H1 (cell line): ENCODE results near the gene CST8. TPM values are rescaled to one million over a fixed set of nuclear protein-coding genes. Genes with fewer than 3 reads are reported as not detected.

Source experiments
- CTCF ChIA-PET: fragments of 300-600 bp; sonication (Branson Sonifier 250); formaldehyde crosslinking; loops from one replicate; lab custom pipeline; 2021; ENCODE audit not compliant: partially characterized antibody; lab: Charles Lee
- POLR2A ChIA-PET: fragments of 300-600 bp; sonication (Branson Sonifier 250); formaldehyde crosslinking; loops from one replicate; lab custom pipeline; 2021; ENCODE audit warnings: inconsistent platforms; ENCODE audit not compliant: partially characterized antibody; lab: Charles Lee
- DNase-seq, 2 experiments: peaks; one replicate each; pipeline versions ENCODE4 v3.0.0 to v3.0.0-alpha.2; 2010 to 2022; ENCODE audit warnings: low spot score in 2 of 2, low read depth in 1 of 2, mixed read lengths in 1 of 2
- FAIRE-seq: peaks from 2 replicates; lab custom pipeline; 2011; peaks lifted over from hg19 to GRCh38; lab: Jason Lieb, UNC
- H2AFZ ChIP-seq: 2 replicates; pipeline ENCODE4 v1.8.1; 2012; ENCODE audit warnings: low read length, inconsistent platforms
- H2AK5ac ChIP-seq: 2 replicates; pipeline ENCODE4 v1.6.1; 2013; ENCODE audit warnings: low read depth, low read length
- H2BK120ac ChIP-seq: replicated peaks from 2 replicates; pipeline ENCODE3; 2013; ENCODE audit warnings: low read depth, low read length, inconsistent platforms
- H2BK12ac ChIP-seq: 2 replicates; pipeline ENCODE4 v1.6.1; 2013; ENCODE audit warnings: low read depth, low read length
- H2BK15ac ChIP-seq: 2 replicates; pipeline ENCODE4 v1.6.1; 2013; ENCODE audit warnings: low read length
- H2BK20ac ChIP-seq: 2 replicates; pipeline ENCODE4 v1.6.1; 2013; ENCODE audit warnings: low read length
- H2BK5ac ChIP-seq: 2 replicates; pipeline ENCODE4 v1.6.1; 2013; ENCODE audit warnings: low read depth, low read length
- H3K14ac ChIP-seq: 2 replicates; pipeline ENCODE4 v1.6.1; 2013; ENCODE audit warnings: inconsistent platforms; ENCODE audit not compliant: insufficient read length
- H3K18ac ChIP-seq: 2 replicates; pipeline ENCODE4 v1.6.1; 2013; ENCODE audit warnings: low read length; ENCODE audit errors: extremely low read depth
- H3K23ac ChIP-seq: 2 replicates; pipeline ENCODE4 v1.6.1; 2013; ENCODE audit warnings: inconsistent platforms; ENCODE audit not compliant: insufficient read length
- H3K23me2 ChIP-seq: 2 replicates; pipeline ENCODE4 v1.6.1; 2013; ENCODE audit warnings: low read depth, low read length
- H3K27ac ChIP-seq: 2 replicates; pipeline ENCODE4 v1.6.1; 2011; ENCODE audit warnings: low read depth, low read length, inconsistent platforms
- H3K27me3 ChIP-seq, 4 experiments: replicated peaks in 1 of 4; 1 replicate in 1 of 4; 2 replicates in 3 of 4; pipeline versions ENCODE4 v1.6.1 to v1.8.1; 2011 to 2013; ENCODE audit warnings: low read length in 3 of 4, mild to moderate bottlenecking in 3 of 4, inconsistent platforms in 2 of 4, mixed read lengths in 2 of 4, moderate library complexity in 1 of 4; ENCODE audit not compliant: control insufficient read depth in 3 of 4, insufficient read depth in 3 of 4; ENCODE audit errors: extremely low read depth in 1 of 4
- H3K36me3 ChIP-seq, 4 experiments: 2 replicates each; pipeline versions ENCODE4 v1.6.1 to v1.8.1; 2011 to 2013; ENCODE audit warnings: mild to moderate bottlenecking in 4 of 4, low read length in 3 of 4, moderate library complexity in 2 of 4, control low read depth in 1 of 4, inconsistent platforms in 1 of 4; ENCODE audit not compliant: insufficient read depth in 4 of 4, control insufficient read depth in 2 of 4
- H3K4ac ChIP-seq: replicated peaks from 2 replicates; pipeline ENCODE3; 2013; ENCODE audit warnings: low read length, low read depth, mixed read lengths, inconsistent platforms; ENCODE audit not compliant: insufficient read length
- H3K4me1 ChIP-seq, 4 experiments: replicated peaks in 1 of 4; 1 replicate in 1 of 4; 2 replicates in 3 of 4; pipeline versions ENCODE4 v1.6.1 to v1.8.1; 2011 to 2013; ENCODE audit warnings: low read length in 3 of 4, inconsistent platforms in 2 of 4, mixed read lengths in 1 of 4; ENCODE audit not compliant: insufficient read depth in 4 of 4, control insufficient read depth in 3 of 4
- H3K4me2 ChIP-seq, 2 experiments: 2 replicates each; pipeline versions ENCODE4 v1.6.1 to v1.8.1; 2011 to 2013; ENCODE audit warnings: low read depth in 2 of 2, low read length in 2 of 2, control low read depth in 1 of 2, inconsistent platforms in 1 of 2, mild to moderate bottlenecking in 1 of 2; ENCODE audit not compliant: insufficient read depth in 1 of 2
- H3K4me3 ChIP-seq, 4 experiments: fragments of 200-600, 300-600 bp in 1 of 4; sonication (generic), shearing (Covaris generic), sonication (Bioruptor Twin) in 1 of 4; 2 replicates each; pipeline versions ENCODE4 v1.5.1 to v1.8.1; 2011 to 2016; ENCODE audit warnings: low read length in 4 of 4, low read depth in 3 of 4, control low read depth in 2 of 4, inconsistent platforms in 2 of 4, mild to moderate bottlenecking in 2 of 4, mixed read lengths in 1 of 4, moderate library complexity in 1 of 4; ENCODE audit not compliant: insufficient read depth in 2 of 4; ENCODE audit errors: extremely low read depth in 1 of 4
- H3K56ac ChIP-seq: replicated peaks from 2 replicates; pipeline ENCODE3; 2013; ENCODE audit warnings: low read depth, mild to moderate bottlenecking, mixed read lengths, low read length, inconsistent platforms; ENCODE audit not compliant: insufficient read length
- H3K79me1 ChIP-seq: 2 replicates; pipeline ENCODE4 v1.6.1; 2013; ENCODE audit warnings: low read depth, low read length, control low read depth
- H3K79me2 ChIP-seq, 2 experiments: 2 replicates each; pipeline versions ENCODE4 v1.6.1 to v1.8.1; 2012 to 2013; ENCODE audit warnings: low read length in 2 of 2, mild to moderate bottlenecking in 2 of 2, inconsistent platforms in 1 of 2; ENCODE audit not compliant: insufficient read depth in 2 of 2, control insufficient read depth in 1 of 2
- H3K9ac ChIP-seq, 4 experiments: replicated peaks in 1 of 4; 1 replicate in 1 of 4; 2 replicates in 3 of 4; pipeline versions ENCODE4 v1.6.1 to v1.8.1; 2011 to 2013; ENCODE audit warnings: low read depth in 3 of 4, low read length in 3 of 4, control low read depth in 2 of 4, mild to moderate bottlenecking in 2 of 4, moderate library complexity in 2 of 4, inconsistent platforms in 1 of 4; ENCODE audit errors: extremely low read depth in 1 of 4
- H3K9me3 ChIP-seq, 2 experiments: 2 replicates each; pipeline versions ENCODE4 v1.6.1 to v1.8.1; 2012 to 2013; ENCODE audit warnings: mild to moderate bottlenecking in 2 of 2, moderate library complexity in 2 of 2, control low read depth in 1 of 2, inconsistent platforms in 1 of 2, low read depth in 1 of 2, low read length in 1 of 2, mixed read lengths in 1 of 2; ENCODE audit not compliant: insufficient read depth in 2 of 2
- H4K20me1 ChIP-seq, 2 experiments: replicated peaks in 1 of 2; 2 replicates each; pipeline versions ENCODE3 to v1.8.1; 2011 to 2013; ENCODE audit warnings: inconsistent platforms in 2 of 2, low read length in 2 of 2, mild to moderate bottlenecking in 1 of 2; ENCODE audit not compliant: insufficient read depth in 2 of 2, control insufficient read depth in 1 of 2
- H4K5ac ChIP-seq: 2 replicates; pipeline ENCODE4 v1.6.1; 2013; ENCODE audit warnings: low read length, low read depth, mixed read lengths, inconsistent platforms; ENCODE audit not compliant: insufficient read length
- H4K8ac ChIP-seq: 2 replicates; pipeline ENCODE4 v1.8.0; 2013; ENCODE audit warnings: mild to moderate bottlenecking, moderate library complexity, low read length, inconsistent platforms; ENCODE audit not compliant: insufficient read depth; ENCODE audit errors: extremely low read depth
- H4K91ac ChIP-seq: replicated peaks from 2 replicates; pipeline ENCODE3; 2013; ENCODE audit warnings: low read length, mixed read lengths, inconsistent platforms; ENCODE audit not compliant: insufficient read length
- BACH1 ChIP-seq: IDR thresholded peaks from 2 replicates; pipeline ENCODE4 v1.6.1; 2012; ENCODE audit warnings: low read length, improper control_type of control experiment
- EGR1 ChIP-seq: IDR thresholded peaks from 2 replicates; pipeline ENCODE4 v1.6.1; 2011; ENCODE audit warnings: low read depth, low read length, borderline replicate concordance
- EP300 ChIP-seq, 2 experiments: IDR thresholded peaks; 1 replicate in 1 of 2; 2 replicates in 1 of 2; pipeline ENCODE4 v1.6.1; 2011 to 2012; ENCODE audit warnings: low read depth in 2 of 2, low read length in 2 of 2, mild to moderate bottlenecking in 2 of 2, borderline replicate concordance in 1 of 2, inconsistent platforms in 1 of 2, moderate library complexity in 1 of 2
- EZH2 ChIP-seq: fragments of 200-600 bp; sonication (generic); IDR thresholded peaks from 2 replicates; pipeline ENCODE4 v1.7.1; 2012; ENCODE audit warnings: low read depth, mild to moderate bottlenecking, moderate library complexity, low read length, inconsistent platforms; ENCODE audit not compliant: severe bottlenecking
- KDM1A ChIP-seq: fragments of 200-600, 300-600 bp; sonication (generic); IDR thresholded peaks from 2 replicates; pipeline ENCODE4 v1.7.1; 2016; ENCODE audit warnings: mild to moderate bottlenecking, low read length, borderline replicate concordance
- PHF8 ChIP-seq: fragments of 200-600 bp; sonication (generic); conservative IDR thresholded peaks from 2 replicates; pipeline ENCODE4 v1.7.1; 2012; ENCODE audit warnings: low read depth, mild to moderate bottlenecking, inconsistent platforms, low read length, moderate library complexity
- RFX5 ChIP-seq: IDR thresholded peaks from 2 replicates; pipeline ENCODE4 v1.6.1; 2011; ENCODE audit warnings: low read depth, low read length, improper control_type of control experiment, borderline replicate concordance
- SAP30 ChIP-seq: fragments of 300-600 bp; sonication (generic); IDR thresholded peaks from 2 replicates; pipeline ENCODE4 v1.7.1; 2012; ENCODE audit warnings: low read length, moderate library complexity, mild to moderate bottlenecking, inconsistent platforms; ENCODE audit not compliant: insufficient read depth, insufficient replicate concordance
- SIN3A ChIP-seq, 2 experiments: IDR thresholded peaks in 1 of 2; conservative IDR thresholded peaks in 1 of 2; 2 replicates each; pipeline ENCODE4 v1.6.1; 2011 to 2012; ENCODE audit warnings: low read length in 2 of 2, improper control_type of control experiment in 1 of 2, low read depth in 1 of 2, mild to moderate bottlenecking in 1 of 2
- SIX5 ChIP-seq: IDR thresholded peaks from 2 replicates; pipeline ENCODE4 v1.6.1; 2011; ENCODE audit warnings: mild to moderate bottlenecking, low read depth, low read length
- TAF1 ChIP-seq: IDR thresholded peaks from 2 replicates; pipeline ENCODE4 v1.6.1; 2011; ENCODE audit warnings: mild to moderate bottlenecking, low read depth, low read length
- TCF12 ChIP-seq: IDR thresholded peaks from 2 replicates; pipeline ENCODE4 v1.6.1; 2011; ENCODE audit warnings: low read depth, mild to moderate bottlenecking, low read length
- TEAD4 ChIP-seq: IDR thresholded peaks from 2 replicates; pipeline ENCODE4 v1.6.1; 2012; ENCODE audit warnings: low read depth, low read length, inconsistent platforms, mixed read lengths
- WGBS, 2 experiments: shearing (Covaris generic) in 1 of 2; methylation state at CpG; one replicate each; pipeline versions ENCODE4 v1.1.6 to v1.1.7; 2013 to 2015; ENCODE audit warnings: low lambda C conversion rate in 2 of 2, mixed read lengths in 2 of 2, inconsistent platforms in 1 of 2, low coverage in 1 of 2, missing lambda C conversion rate in 1 of 2; ENCODE audit not compliant: insufficient replicate concordance in 2 of 2, insufficient coverage in 1 of 2, insufficient read length in 1 of 2; ENCODE audit errors: extremely low coverage in 1 of 2, missing lambda C conversion rate in 1 of 2; 5-methylcytosine and 5-hydroxymethylcytosine counted together
- polyA plus RNA-seq, 7 experiments: library from polyadenylated mRNA; depleted of rRNA in 3 of 7; stranded (reverse) in 5 of 7; unstranded in 2 of 7; fragments of >200 nt in 5 of 7; fragments of 200-250 nt in 2 of 7; gene quantifications; 1 replicate in 5 of 7; 2 replicates in 1 of 7; 4 replicates in 1 of 7; pipeline versions ENCODE4 v1.2.1 to v1.2.3, GENCODE V29; 2011 to 2013; ENCODE audit warnings: missing spikeins in 2 of 7, mixed read lengths in 2 of 7
- total RNA-seq: library from RNA; stranded (reverse); fragmentation: NEBNext Ultra II Directional; extraction: Animal tissue kit (Norgen Biotek cat#: 25700); gene quantifications from 2 replicates; pipeline ENCODE4 v1.2.1, GENCODE V29; 2021
- TF ChIP-seq, protein P1 (sequence below): IDR thresholded peaks from 2 replicates; pipeline ENCODE4 v1.6.1; 2011; ENCODE audit warnings: low read depth, mild to moderate bottlenecking, low read length; ENCODE audit not compliant: insufficient read depth

CST8 gene
- total and polyA plus RNA-seq, 2 of the 8 experiments (the other 6 are each of a cell fraction or from before 2014, with no cell fraction given): not detected

DNA sequence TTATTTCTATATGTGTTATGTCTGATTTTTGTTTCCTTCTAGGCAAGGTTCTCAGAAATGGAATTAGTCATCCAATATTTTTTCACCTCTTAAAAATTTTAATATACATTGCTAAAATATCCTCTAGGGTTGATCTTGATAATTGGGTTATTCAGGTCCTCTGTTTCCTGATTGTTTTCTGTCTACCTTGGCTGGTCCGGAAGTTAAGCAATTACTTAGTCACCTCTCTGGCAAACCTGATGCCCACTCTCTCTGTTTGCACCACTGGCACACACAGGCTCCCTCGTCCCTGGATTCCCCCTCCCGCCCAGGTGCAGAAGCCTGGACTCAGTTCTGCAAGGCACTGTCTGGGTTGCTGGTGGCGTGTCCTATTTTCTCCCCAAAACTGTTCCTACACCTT, 49.7 kb downstream of the CST8 start:
- Histone ChIP-seq H2AK5ac (no peak overlapping the region), H4K8ac (no peak overlapping the region), H3K4me3 (no peak overlapping the region), H3K9ac (no peak overlapping the region), H3K14ac (no peak overlapping the region), H3K4ac (no peak overlapping the region), H4K20me1 (no peaks in the 10 kb centered on the region), H3K23ac (no peak overlapping the region), H3K18ac (no peak overlapping the region), H3K4me2 (no peak overlapping the region), H3K56ac (no peak overlapping the region), H4K5ac (no peak overlapping the region), H3K36me3 (no peaks in the 10 kb centered on the region), H2BK20ac (no peak overlapping the region), H3K27me3 (peaks cover 0 to 4% (median 0%) of the 10 kb centered on the region in 4 experiments; a peak in 2 of 7 replicates), H3K4me1 (peaks cover 0 to 5% (median 2%) of the 10 kb centered on the region in 4 experiments; a peak in 2 of 7 replicates), H2BK15ac (no peak overlapping the region), H4K91ac (no peak overlapping the region), H2BK5ac (no peak overlapping the region), H2BK12ac (no peak overlapping the region), H3K27ac (no peak overlapping the region), H3K79me2 (no peaks in the 10 kb centered on the region), H2BK120ac (no peak overlapping the region), H3K9me3 (no peaks in the 10 kb centered on the region), H3K79me1 (no peaks in the 10 kb centered on the region), H3K23me2 (no peaks in the 10 kb centered on the region), H2AFZ (no peak overlapping the region)
- 85% methylated on average over 4 of the region's 4 CpGs; no CpG with 5 or more reads in 1 of the 2 experiments for WGBS, 2 experiments
- DNase-seq: no peak
- ChIA-PET CTCF (interaction anchor here (0.6 kb wide), 1 partner anchor 100 kb away, joined by 3 read pairs; no protein-coding TSS in a partner anchor), POLR2A (no interaction called here)
- FAIRE-seq: no peak
- TF ChIP-seq KDM1A (no peak), SIN3A (conservative IDR thresholded peaks at IDR 0.05 in 1 of 2, IDR thresholded peaks at IDR 0.05 in 1 of 2; ENCODE audit: low read depth in 1 of 2, low read length in 2 of 2) (no peak), TCF12 (no peak), TAF1 (no peak), RFX5 (no peak), PHF8 (no peak), BACH1 (no peak), SAP30 (no peak), EP300 (IDR thresholded peaks at IDR 0.05; ENCODE audit: borderline replicate concordance in 1 of 2, low read depth in 2 of 2, low read length in 2 of 2) (no peak), EGR1 (no peak), EZH2 (no peak), SIX5 (no peak), TEAD4 (no peak)
- TF ChIP-seq, protein P1, sequence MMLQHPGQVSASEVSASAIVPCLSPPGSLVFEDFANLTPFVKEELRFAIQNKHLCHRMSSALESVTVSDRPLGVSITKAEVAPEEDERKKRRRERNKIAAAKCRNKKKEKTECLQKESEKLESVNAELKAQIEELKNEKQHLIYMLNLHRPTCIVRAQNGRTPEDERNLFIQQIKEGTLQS: no peak
